ENCODE data around the gene PROKR1.
"Not testable (repeated sequence)": the region's sequence is repeated elsewhere in the genome, so short reads cannot be mapped to it uniquely, and the experiment has no call there.

The PROKR1 gene

GRCh38 chr2:68643011-68643873, at the start of gene PROKR1:
PROKR1 (plus strand) TSS chr2:68643579; CDS start chr2:68645822, 2,243 bp downstream.
- DNase-seq (ENCODE audit: low read depth, low spot score): no peak

- no peak for DNase-seq (ENCODE audit: low read depth, low spot score)
Observed at GRCh38 chr2:68594041-68594440, 49.3 kb upstream of the PROKR1 start.

GRCh38 chr2:68594674-68595492, 48.5 kb upstream of the PROKR1 start:
- DNase-seq (ENCODE audit: low read depth, low spot score): peak; percentile 2

- DNase-seq (ENCODE audit: low read depth, low spot score): not testable (repeated sequence)
Observed at GRCh38 chr2:68595493-68595785, 47.9 kb upstream of the PROKR1 start.

GRCh38 chr2:68600495-68600894, 42.9 kb upstream of the PROKR1 start:
- DNase-seq (ENCODE audit: low read depth, low spot score): not testable (repeated sequence)

- no peak for DNase-seq (ENCODE audit: low read depth, low spot score)
Observed at GRCh38 chr2:68603059-68603458, 40.3 kb upstream of the PROKR1 start.

GRCh38 chr2:68604077-68604476, 39.3 kb upstream of the PROKR1 start:
- no peak for DNase-seq (ENCODE audit: low read depth, low spot score)

- no peak for DNase-seq (ENCODE audit: low read depth, low spot score)
Observed at GRCh38 chr2:68605939-68606338, 37.4 kb upstream of the PROKR1 start.

- DNase-seq (ENCODE audit: low read depth, low spot score): no peak
Observed at GRCh38 chr2:68606759-68607158, 36.6 kb upstream of the PROKR1 start.

- DNase-seq (ENCODE audit: low read depth, low spot score): no peak
Observed at GRCh38 chr2:68607837-68608236, 35.5 kb upstream of the PROKR1 start.

- DNase-seq (ENCODE audit: low read depth, low spot score): no peak
Observed at GRCh38 chr2:68612765-68613519, 30.4 kb upstream of the PROKR1 start.

GRCh38 chr2:68620772-68621171, 22.6 kb upstream of the PROKR1 start:
- DNase-seq (ENCODE audit: low read depth, low spot score): no peak

- no peak for DNase-seq (ENCODE audit: low read depth, low spot score)
Observed at GRCh38 chr2:68623820-68624219, 19.6 kb upstream of the PROKR1 start.

- no peak for DNase-seq (ENCODE audit: low read depth, low spot score)
Observed at GRCh38 chr2:68627615-68628014, 15.8 kb upstream of the PROKR1 start.

- no peak for DNase-seq (ENCODE audit: low read depth, low spot score)
Observed at GRCh38 chr2:68632021-68632420, 11.4 kb upstream of the PROKR1 start.

- DNase-seq (ENCODE audit: low read depth, low spot score): no peak
Observed at GRCh38 chr2:68637047-68637446, 6.3 kb upstream of the PROKR1 start.

- no peak for DNase-seq (ENCODE audit: low read depth, low spot score)
Observed at GRCh38 chr2:68643874-68644485, 601 bp downstream of the PROKR1 start.

- DNase-seq (ENCODE audit: low read depth, low spot score): no peak
Observed at GRCh38 chr2:68645523-68645922, 2.1 kb downstream of the PROKR1 start.

GRCh38 chr2:68646303-68646702, 2.9 kb downstream of the PROKR1 start:
- no peak for DNase-seq (ENCODE audit: low read depth, low spot score)

- no peak for DNase-seq (ENCODE audit: low read depth, low spot score)
Observed at GRCh38 chr2:68650645-68651044, 7.3 kb downstream of the PROKR1 start.

GRCh38 chr2:68653034-68653433, 9.7 kb downstream of the PROKR1 start:
- DNase-seq (ENCODE audit: low read depth, low spot score): no peak

- DNase-seq (ENCODE audit: low read depth, low spot score): peak; percentile 6
Observed at GRCh38 chr2:68653538-68653982, 10.2 kb downstream of the PROKR1 start.
